ENCODE results near the gene BAZ2B.

- TF ChIP-seq CTCF (IDR thresholded peaks at IDR 0.05; ENCODE audit: extremely low read depth in 1 of 2, insufficient read depth in 1 of 2, low read depth in 1 of 2, low read length in 2 of 2) (no peak), POLR2A (IDR thresholded peaks at IDR 0.05; ENCODE audit: low read depth, low read length) (no peak), POLR2AphosphoS5 (IDR thresholded peaks at IDR 0.05; ENCODE audit: insufficient read depth, low read depth, low read length) (no peak), JUN (IDR thresholded peaks at IDR 0.05; ENCODE audit: borderline replicate concordance, insufficient read depth, insufficient read length, low read depth) (no peak), GATA2 (IDR thresholded peaks at IDR 0.05; ENCODE audit: insufficient read depth, insufficient read length, low read depth, low read length) (no peak), EZH2 (IDR thresholded peaks at IDR 0.05; ENCODE audit: borderline replicate concordance, low read depth, low read length, severe bottlenecking) (no peak), FOS (IDR thresholded peaks at IDR 0.05; ENCODE audit: borderline replicate concordance, insufficient read depth, low read length) (no peak), MYC (IDR thresholded peaks at IDR 0.05; ENCODE audit: low read depth, low read length) (no peak)
- TF ChIP-seq, protein P1, sequence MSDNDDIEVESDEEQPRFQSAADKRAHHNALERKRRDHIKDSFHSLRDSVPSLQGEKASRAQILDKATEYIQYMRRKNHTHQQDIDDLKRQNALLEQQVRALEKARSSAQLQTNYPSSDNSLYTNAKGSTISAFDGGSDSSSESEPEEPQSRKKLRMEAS (IDR thresholded peaks at IDR 0.05; ENCODE audit: insufficient read depth, insufficient read length), result no peak
These were observed 20.8 kb downstream of the BAZ2B start for GRCh38 chr2:159595410-159596046.

Data from endothelial cell of umbilical vein (primary cell).